ENCODE measurements around the gene GALNT18. TPM values are rescaled to one million over a fixed set of nuclear protein-coding genes. Genes with fewer than 3 reads are reported as not detected.

The GALNT18 gene
- polyA plus RNA-seq, 1 donor (not counting 4 experiments of a cell fraction or from before 2014, with no cell fraction given), result 27.2 TPM

DNA sequence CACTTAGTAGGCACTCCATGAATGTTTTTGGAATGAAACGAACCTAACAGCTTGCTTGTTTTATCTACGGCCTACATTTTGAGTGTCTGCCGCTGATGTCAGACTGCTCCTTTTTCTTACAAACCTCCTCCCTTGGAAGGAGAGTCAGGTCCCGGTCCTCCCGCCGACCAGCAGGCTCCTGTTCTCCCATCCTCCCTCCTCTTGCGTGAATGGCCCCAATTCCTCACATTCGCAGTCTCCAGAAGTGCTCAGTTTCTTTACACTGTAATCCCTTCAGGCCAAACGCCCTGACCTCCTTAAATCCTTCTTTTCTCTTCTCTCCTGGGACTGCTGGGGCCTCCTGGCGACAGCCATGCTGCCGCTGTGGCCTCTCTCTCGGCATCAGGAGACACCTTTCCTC lies 186.2 kb downstream of the GALNT18 start:
- DNase-seq (ENCODE audit: low read depth, low spot score), result no peak
- Histone ChIP-seq H3K9me3 (ENCODE audit: control insufficient read depth, low read depth, low read length) (no peaks in the 10 kb centered on the region), H3K4me3 (ENCODE audit: control insufficient read depth in 2 of 3, extremely low read depth in 1 of 3, insufficient read depth in 2 of 3, low read depth in 1 of 3, low read length in 3 of 3) (no peak overlapping the region), H3K27me3 (ENCODE audit: control insufficient read depth, extremely low read depth, insufficient read depth, low read length) (no peaks in the 10 kb centered on the region), H4K20me1 (ENCODE audit: control insufficient read depth, extremely low read depth, insufficient read depth, low read length) (peaks cover 7% of the 10 kb centered on the region), H3K79me2 (ENCODE audit: control insufficient read depth, insufficient read depth, low read length) (no peaks in the 10 kb centered on the region), H3K9ac (ENCODE audit: control insufficient read depth, extremely low read depth, insufficient read depth, low read length) (no peak overlapping the region), H3K4me1 (ENCODE audit: control insufficient read depth, extremely low read depth, insufficient read depth, low read length) (peaks cover 17% of the 10 kb centered on the region), H3K27ac (ENCODE audit: control insufficient read depth, insufficient read depth, low read length) (no peak overlapping the region), H2AFZ (ENCODE audit: control insufficient read depth, low read length) (no peak overlapping the region), H3K4me2 (ENCODE audit: control insufficient read depth, extremely low read depth, insufficient read depth, low read depth, low read length) (no peak overlapping the region), H3K36me3 (ENCODE audit: control insufficient read depth in 2 of 2, extremely low read depth in 1 of 2, insufficient read depth in 2 of 2, low read length in 2 of 2) (peaks cover 3 to 6% of the 10 kb centered on the region in 2 experiments), H3K9me1 (ENCODE audit: control insufficient read depth, extremely low read depth, insufficient read depth, low read length) (no peaks in the 10 kb centered on the region)
- TF ChIP-seq EZH2 (IDR thresholded peaks at IDR 0.05; ENCODE audit: low read length), result no peak
- TF ChIP-seq, protein P1, sequence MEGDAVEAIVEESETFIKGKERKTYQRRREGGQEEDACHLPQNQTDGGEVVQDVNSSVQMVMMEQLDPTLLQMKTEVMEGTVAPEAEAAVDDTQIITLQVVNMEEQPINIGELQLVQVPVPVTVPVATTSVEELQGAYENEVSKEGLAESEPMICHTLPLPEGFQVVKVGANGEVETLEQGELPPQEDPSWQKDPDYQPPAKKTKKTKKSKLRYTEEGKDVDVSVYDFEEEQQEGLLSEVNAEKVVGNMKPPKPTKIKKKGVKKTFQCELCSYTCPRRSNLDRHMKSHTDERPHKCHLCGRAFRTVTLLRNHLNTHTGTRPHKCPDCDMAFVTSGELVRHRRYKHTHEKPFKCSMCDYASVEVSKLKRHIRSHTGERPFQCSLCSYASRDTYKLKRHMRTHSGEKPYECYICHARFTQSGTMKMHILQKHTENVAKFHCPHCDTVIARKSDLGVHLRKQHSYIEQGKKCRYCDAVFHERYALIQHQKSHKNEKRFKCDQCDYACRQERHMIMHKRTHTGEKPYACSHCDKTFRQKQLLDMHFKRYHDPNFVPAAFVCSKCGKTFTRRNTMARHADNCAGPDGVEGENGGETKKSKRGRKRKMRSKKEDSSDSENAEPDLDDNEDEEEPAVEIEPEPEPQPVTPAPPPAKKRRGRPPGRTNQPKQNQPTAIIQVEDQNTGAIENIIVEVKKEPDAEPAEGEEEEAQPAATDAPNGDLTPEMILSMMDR (optimal IDR thresholded peaks at IDR 0.05 in 1 of 3, IDR thresholded peaks at IDR 0.05 in 1 of 3, conservative IDR thresholded peaks at IDR 0.05 in 1 of 3; ENCODE audit: extremely low read depth in 1 of 3, insufficient read depth in 2 of 3, low read length in 3 of 3), result no peak
- dilution Hi-C loops (cut with MboI; ENCODE audit: extremely low pct_ligation_motif_present, low sequenced_read_pairs), result no loop called here
- FAIRE-seq, result no peak

DNA sequence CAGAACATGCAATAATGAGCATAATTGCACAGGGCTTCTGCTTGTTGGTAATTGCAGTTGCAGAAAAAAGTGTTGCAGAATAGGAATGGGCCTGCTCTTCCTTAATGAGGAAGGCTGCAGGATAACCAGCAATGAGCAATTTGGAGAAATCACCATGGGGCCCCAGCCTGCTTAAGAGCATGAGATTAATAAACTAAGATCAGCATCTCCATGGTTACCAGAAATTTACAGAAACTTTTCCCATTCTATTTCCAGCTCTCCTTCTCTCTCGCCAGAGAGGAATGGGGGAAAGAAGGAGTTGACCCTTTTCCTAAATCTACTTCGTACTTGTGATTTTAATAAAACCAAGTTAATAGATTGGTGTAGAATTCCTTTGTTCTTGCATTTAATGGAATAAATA lies 187.8 kb downstream of the GALNT18 start:
- H2AFZ ChIP-seq (ENCODE audit: control insufficient read depth, low read length), result no peak overlapping the region
- no peaks in the 10 kb centered on the region for H3K9me3 ChIP-seq (ENCODE audit: control insufficient read depth, low read depth, low read length)
- H3K4me1 ChIP-seq (ENCODE audit: control insufficient read depth, extremely low read depth, insufficient read depth, low read length), result peaks cover 17% of the 10 kb centered on the region
- no peak overlapping the region for H3K4me3 ChIP-seq (ENCODE audit: control insufficient read depth in 2 of 3, extremely low read depth in 1 of 3, insufficient read depth in 2 of 3, low read depth in 1 of 3, low read length in 3 of 3)
- dilution Hi-C loops (cut with MboI; ENCODE audit: extremely low pct_ligation_motif_present, low sequenced_read_pairs), result no loop called here
- H3K36me3 ChIP-seq (ENCODE audit: control insufficient read depth in 2 of 2, extremely low read depth in 1 of 2, insufficient read depth in 2 of 2, low read length in 2 of 2), result peaks cover 5 to 6% of the 10 kb centered on the region in 2 experiments
- TF ChIP-seq, protein P1 (optimal IDR thresholded peaks at IDR 0.05 in 1 of 3, IDR thresholded peaks at IDR 0.05 in 1 of 3, conservative IDR thresholded peaks at IDR 0.05 in 1 of 3; ENCODE audit: extremely low read depth in 1 of 3, insufficient read depth in 2 of 3, low read length in 3 of 3), result no peak
- TF ChIP-seq EZH2 (IDR thresholded peaks at IDR 0.05; ENCODE audit: low read length), result no peak
- peaks cover 7% of the 10 kb centered on the region for H4K20me1 ChIP-seq (ENCODE audit: control insufficient read depth, extremely low read depth, insufficient read depth, low read length)
- FAIRE-seq, result no peak
- H3K9me1 ChIP-seq (ENCODE audit: control insufficient read depth, extremely low read depth, insufficient read depth, low read length), result no peaks in the 10 kb centered on the region
- H3K4me2 ChIP-seq (ENCODE audit: control insufficient read depth, extremely low read depth, insufficient read depth, low read depth, low read length), result no peak overlapping the region
- no peak overlapping the region for H3K27ac ChIP-seq (ENCODE audit: control insufficient read depth, insufficient read depth, low read length)
- no peaks in the 10 kb centered on the region for H3K79me2 ChIP-seq (ENCODE audit: control insufficient read depth, insufficient read depth, low read length)
- no peak for DNase-seq (ENCODE audit: low read depth, low spot score)
- H3K9ac ChIP-seq (ENCODE audit: control insufficient read depth, extremely low read depth, insufficient read depth, low read length), result no peak overlapping the region
- no peaks in the 10 kb centered on the region for H3K27me3 ChIP-seq (ENCODE audit: control insufficient read depth, extremely low read depth, insufficient read depth, low read length)

Measured in keratinocyte (primary cell).